HPDE6-E6E7 (cell line): ENCODE results near the gene AIFM1.
"Not testable (repeated sequence)": the region's sequence is repeated elsewhere in the genome, so short reads cannot be mapped to it uniquely, and the experiment has no call there.

Experiments
- DNase-seq: peaks from one replicate; pipeline ENCODE4 v3.0.0; 2011; ENCODE audit warnings: missing footprints; ENCODE audit errors: extremely low spot score

AIFM1 gene

GRCh38 chrX:130118441-130119311, 47.0 kb downstream of the AIFM1 start:
- no peak for DNase-seq

- no peak for DNase-seq
Observed at GRCh38 chrX:130117166-130117565, 48.5 kb downstream of the AIFM1 start.

- DNase-seq, result not testable (repeated sequence)
Observed at GRCh38 chrX:130115119-130115885, 50.3 kb downstream of the AIFM1 start.

GRCh38 chrX:130114141-130114588, 51.5 kb downstream of the AIFM1 start:
- no peak for DNase-seq

GRCh38 chrX:130111220-130112154, 54.2 kb downstream of the AIFM1 start:
- DNase-seq, result no peak

GRCh38 chrX:130110379-130111219, 55.0 kb downstream of the AIFM1 start, which contains the start of gene ELF4:
TSS of gene ELF4 (minus strand) at chrX:130110497. CDS start at chrX:130081330, 29,167 bp downstream.
- DNase-seq, result no peak

- DNase-seq, result no peak
Observed at GRCh38 chrX:130109429-130110378, 55.9 kb downstream of the AIFM1 start.

- no peak for DNase-seq
Observed at GRCh38 chrX:130108647-130109428, 56.8 kb downstream of the AIFM1 start.

- DNase-seq, result no peak
Observed at GRCh38 chrX:130106071-130106470, 59.6 kb downstream of the AIFM1 start.

- no peak for DNase-seq
Observed at GRCh38 chrX:130105244-130105643, 60.4 kb downstream of the AIFM1 start.

GRCh38 chrX:130103605-130104004, 62.0 kb downstream of the AIFM1 start:
- no peak for DNase-seq

GRCh38 chrX:130100180-130100579, 65.5 kb downstream of the AIFM1 start:
- DNase-seq, result no peak

- no peak for DNase-seq
Observed at GRCh38 chrX:130098210-130098552, 67.5 kb downstream of the AIFM1 start.

GRCh38 chrX:130097507-130098209, 68.0 kb downstream of the AIFM1 start:
- no peak for DNase-seq

GRCh38 chrX:130095249-130096030, 70.2 kb downstream of the AIFM1 start:
- DNase-seq, result no peak

- no peak for DNase-seq
Observed at GRCh38 chrX:130094696-130095095, 70.9 kb downstream of the AIFM1 start.

- no peak for DNase-seq
Observed at GRCh38 chrX:130093271-130093670, 72.4 kb downstream of the AIFM1 start.
